Heart right ventricle (tissue), 16 donors: ENCODE results near the gene LHFPL3. TPM values are rescaled to one million over a fixed set of nuclear protein-coding genes. Genes with fewer than 3 reads are reported as not detected.
"Not testable (repeated sequence)": the region's sequence is repeated elsewhere in the genome, so short reads cannot be mapped to it uniquely, and the experiment has no call there.

Experiments
- ATAC-seq, 8 donors: fragments of 200-7000 bp; cut with Tn5 transposase; one replicate each; pipeline ENCODE4 v1.9.1; 2020; ENCODE audit warnings: mild to moderate bottlenecking in 8 of 8, moderate library complexity in 8 of 8, moderate number of reproducible peaks in 1 of 8
- DNase-seq, 2 donors: peaks; one replicate each; pipeline ENCODE4 v3.0.0-alpha.2; 2020
- H3K27ac ChIP-seq, 10 donors: fragments of 200-600 bp; sonication (generic) in 2 of 10; one replicate each; pipeline versions ENCODE4 v1.5.0 to v1.8.0; 2020 to 2022; ENCODE audit warnings: mild to moderate bottlenecking in 3 of 10
- H3K27me3 ChIP-seq, 7 donors: fragments of 200-600 bp; one replicate each; pipeline ENCODE4 v1.8.0; 2021 to 2022; ENCODE audit warnings: mild to moderate bottlenecking in 2 of 7
- H3K36me3 ChIP-seq, 9 donors: fragments of 200-600 bp; sonication (generic) in 1 of 9; one replicate each; pipeline versions ENCODE4 v1.5.0 to v1.8.0; 2020 to 2022; ENCODE audit warnings: mild to moderate bottlenecking in 2 of 9
- H3K4me1 ChIP-seq, 9 donors: fragments of 200-600 bp; sonication (generic) in 1 of 9; one replicate each; pipeline versions ENCODE4 v1.5.0 to v1.8.0; 2020 to 2022; ENCODE audit warnings: mild to moderate bottlenecking in 4 of 9
- H3K4me3 ChIP-seq, 10 donors: fragments of 200-600 bp; sonication (generic) in 2 of 10; one replicate each; pipeline versions ENCODE4 v1.5.0 to v1.8.0; 2020 to 2022; ENCODE audit warnings: mild to moderate bottlenecking in 7 of 10, moderate library complexity in 2 of 10
- H3K9me3 ChIP-seq, 11 donors: fragments of 200-600 bp in 10 of 11; sonication (generic) in 2 of 11; one replicate each; pipeline versions ENCODE4 v1.5.0 to v1.8.0; 2013 to 2022; ENCODE audit warnings: mild to moderate bottlenecking in 2 of 11, control low read depth in 1 of 11, moderate library complexity in 1 of 11
- CTCF ChIP-seq, 9 donors: fragments of 200-600 bp; sonication (generic) in 2 of 9; IDR thresholded peaks; one replicate each; pipeline versions ENCODE4 v1.5.0 to v1.8.0; 2021 to 2022; ENCODE audit warnings: antibody characterized with exemption in 9 of 9, mild to moderate bottlenecking in 5 of 9, moderate library complexity in 1 of 9
- WGBS, 2 donors: extraction: QIAGEN DNeasy Blood & Tissue Kit; methylation state at CpG; one replicate each; pipeline ENCODE4 v1.1.7; 2013; ENCODE audit warnings: inconsistent platforms in 1 of 2; 5-methylcytosine and 5-hydroxymethylcytosine counted together
- intact Hi-C, 10 donors: fragments of 100-400 bp; cut with DNase I; formaldehyde crosslinking; loops; one replicate each; pipeline versions ENCODE4 v1.11.1 to v1.14.2; 2022
- polyA plus RNA-seq, 2 donors: library from polyadenylated mRNA; stranded (reverse); fragments of 200-250 nt; gene quantifications; one replicate each; pipeline ENCODE4 v1.2.3, GENCODE V29; 2013
- total RNA-seq, 10 donors: library from RNA; stranded (reverse); fragmentation: NEBNext Ultra II Directional in 3 of 10; extraction: Animal tissue kit (Norgen Biotek cat#: 25700) in 3 of 10; gene quantifications; one replicate each; pipeline versions ENCODE4 v1.2.1 to v1.2.4, GENCODE V29; 2021 to 2023
- donor health status: Arrhythmogenic right ventricular cardiomyopathy.
- donor health status: ischemic (EF 13 %, LVEDD 7.1; RV severe dilation, severe dysfunction).
- donor health status: healthy with polysubstance abuse.
- donor health status: DM: no; HTN: yes; CAD: no.
- donor health status: DM: no; HTN: no; CAD: no.
- donor health status: ischemic (EF 25% LVEDD 6.9; RV normal size, moderate dysfunction).
- donor health status: ischemic (EF 25% LVEDD 5.7; RV mildly dilated, moderate dysfunction).
- donor health status: healthy.
- donor health status: DM: yes; HTN: yes; CAD: no.
- donor health status: Ischemic cardiomyopathy.
- donor health status: ischemic (EF 35%, LVEDD 5.7; RV mildly dilated, moderate dysfunction).
- donor health status: nonischemic (EF 11% LVEDD 7.7; RV severe dilation, severe dysfunction).
- donor health status: DM: yes; HTN: yes; CAD: no.
- donor health status: PGD.
- donor health status: ischemic (EF 29% LVEDD 5.4; RV normal size, mild dysfunction).
- donor health status: nonischemic (EF 23%, LVEDD 6.1; RV moderate dilation, normal function).

LHFPL3 gene
- total and polyA plus RNA-seq, 12 donors, result not detected

- DNase-seq, result no peak
- H3K36me3 ChIP-seq, result no peaks in the 10 kb centered on the region
- intact Hi-C loops, result no loop called here
- no peaks in the 10 kb centered on the region for H3K27me3 ChIP-seq
- no peak overlapping the region for H3K27ac ChIP-seq
- H3K4me1 ChIP-seq, result no peaks in the 10 kb centered on the region
- H3K9me3 ChIP-seq, result peaks cover 0 to 10% (median 0%) of the 10 kb centered on the region in 11 donors
- no peak for TF ChIP-seq CTCF (IDR thresholded peaks at IDR 0.05)
- WGBS, 2 donors, result 40 to 41% methylated on average over 2 of the region's 2 CpGs
- ATAC-seq, result no peak
- no peak overlapping the region for H3K4me3 ChIP-seq
These were observed 366.3 kb downstream of the LHFPL3 start for GRCh38 chr7:104694710-104695109.

DNA sequence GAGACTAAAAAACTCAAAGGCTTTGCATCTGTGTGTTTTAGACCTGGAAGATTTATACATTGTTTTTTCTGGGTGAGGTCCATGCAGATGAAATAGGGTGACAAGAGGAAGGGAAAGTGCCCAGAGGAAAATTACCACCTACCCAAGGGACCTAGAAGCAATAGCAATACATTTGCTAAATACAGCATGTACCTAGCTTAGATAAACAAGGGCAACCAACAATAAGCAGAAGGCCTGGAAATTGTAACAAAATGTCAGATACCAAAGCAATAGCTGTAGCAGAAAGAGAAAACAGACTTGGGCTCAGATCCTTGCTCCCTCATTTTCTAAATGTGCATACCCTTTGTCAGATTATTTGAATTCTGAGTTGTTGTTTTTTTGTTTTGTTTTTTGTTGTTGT, 367.2 kb downstream of the LHFPL3 start:
- no peak for TF ChIP-seq CTCF (IDR thresholded peaks at IDR 0.05)
- H3K9me3 ChIP-seq, result peaks cover 0 to 10% (median 0%) of the 10 kb centered on the region in 11 donors
- no peaks in the 10 kb centered on the region for H3K36me3 ChIP-seq
- ATAC-seq (no peak), DNase-seq (no peak)
- intact Hi-C loops, result no loop called here
- no peak overlapping the region for H3K4me3 ChIP-seq
- no peaks in the 10 kb centered on the region for H3K27me3 ChIP-seq
- no peaks in the 10 kb centered on the region for H3K4me1 ChIP-seq
- no peak overlapping the region for H3K27ac ChIP-seq

- WGBS, 2 donors, result 83 to 86% methylated on average over 1 of the region's 1 CpG
- no peaks in the 10 kb centered on the region for H3K36me3 ChIP-seq
- H3K4me1 ChIP-seq, result no peaks in the 10 kb centered on the region
- ATAC-seq (no peak), DNase-seq (no peak)
- intact Hi-C loops, result no loop called here
- H3K4me3 ChIP-seq, result no peak overlapping the region
- no peak overlapping the region for H3K27ac ChIP-seq
- no peaks in the 10 kb centered on the region for H3K27me3 ChIP-seq
- H3K9me3 ChIP-seq, result peaks cover 0 to 10% (median 0%) of the 10 kb centered on the region in 11 donors
- no peak for TF ChIP-seq CTCF (IDR thresholded peaks at IDR 0.05)
These were observed 371.9 kb downstream of the LHFPL3 start for GRCh38 chr7:104700336-104700735.

GRCh38 chr7:104721027-104721426, 392.6 kb downstream of the LHFPL3 start:
- H3K27me3 ChIP-seq, intact Hi-C loops, H3K27ac ChIP-seq, H3K36me3 ChIP-seq, DNase-seq, H3K4me1 ChIP-seq, H3K4me3 ChIP-seq, ATAC-seq: not testable (repeated sequence)
- peaks cover 0 to 17% (median 0%) of the 10 kb centered on the region in 11 donors for H3K9me3 ChIP-seq
- WGBS, 2 donors, result 93 to 100% methylated on average over 2 of the region's 2 CpGs

DNA sequence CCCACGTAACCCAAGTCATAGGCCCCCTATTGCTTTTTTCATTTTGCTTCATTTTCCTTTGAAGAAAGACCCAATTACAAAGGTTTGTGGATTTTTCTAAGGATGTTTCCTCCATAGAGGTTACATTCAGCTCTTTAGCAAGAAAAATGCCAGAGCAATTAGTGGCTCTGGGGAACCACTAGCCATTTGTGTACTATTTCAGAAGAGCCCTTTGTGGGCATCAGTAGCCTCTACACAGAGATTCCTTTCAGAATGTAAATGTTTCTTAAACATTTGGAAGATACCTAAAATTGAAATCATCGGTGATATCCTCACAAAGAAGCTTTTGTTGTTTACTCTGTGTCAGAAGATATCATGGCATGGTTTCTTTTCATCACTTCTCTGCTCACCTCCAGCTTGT, 394.6 kb downstream of the LHFPL3 start:
- no peak for DNase-seq
- no peak for ATAC-seq
- no peaks in the 10 kb centered on the region for H3K36me3 ChIP-seq
- WGBS, 2 donors, result 55 to 59% methylated on average over 2 of the region's 2 CpGs
- H3K4me3 ChIP-seq, result no peak overlapping the region
- peaks cover 0 to 4% (median 0%) of the 10 kb centered on the region in 11 donors for H3K9me3 ChIP-seq
- intact Hi-C loops, result no loop called here
- H3K27ac ChIP-seq, result no peak overlapping the region
- no peaks in the 10 kb centered on the region for H3K27me3 ChIP-seq
- TF ChIP-seq CTCF (IDR thresholded peaks at IDR 0.05), result no peak
- H3K4me1 ChIP-seq, result no peaks in the 10 kb centered on the region
